ENCODE results near the gene CYSRT1. TPM values are rescaled to one million over a fixed set of nuclear protein-coding genes. Genes with fewer than 3 reads are reported as not detected.
A peak's percentile ranks its signal among the peaks of the same experiment; 100 is the strongest.

The CYSRT1 gene
- total RNA-seq, 1 experiment from 2014 or later = 1.0 TPM

DNA sequence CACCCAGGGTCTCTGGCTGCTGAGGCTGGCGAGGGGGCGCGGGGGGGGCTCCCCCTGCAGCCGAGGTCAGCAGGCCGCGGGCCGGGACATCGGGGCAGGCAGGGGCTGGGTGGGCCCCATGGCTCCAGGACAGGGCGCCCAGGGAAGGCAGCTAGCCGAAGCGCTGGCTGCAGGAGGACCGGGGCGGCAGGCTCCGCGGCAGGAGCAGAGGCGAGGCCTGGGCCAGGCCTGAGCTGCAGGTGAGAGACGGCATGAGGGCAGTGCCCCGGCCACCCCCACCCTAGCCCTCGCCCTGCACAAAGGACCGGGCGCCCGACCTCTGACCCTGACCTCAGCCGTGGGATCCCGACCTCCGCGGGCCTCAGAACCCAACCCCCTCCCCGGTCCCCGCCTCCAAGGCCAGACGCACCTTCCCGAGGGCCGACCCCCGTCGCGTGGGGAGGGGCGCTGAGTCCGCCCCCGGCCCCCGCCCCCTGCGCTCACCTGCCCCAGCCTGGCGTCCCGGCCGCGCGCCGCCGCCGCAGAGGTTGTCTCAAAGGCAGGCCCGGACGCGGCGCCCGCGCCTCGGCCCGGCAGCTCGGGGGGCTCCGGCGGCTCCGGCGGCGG, 3.4 kb upstream of the CYSRT1 start:
- H3K79me1 ChIP-seq (ENCODE audit: insufficient read depth, low read depth, low read length, poor library complexity, severe bottlenecking) = no peaks in the 10 kb centered on the region
- H3K14ac ChIP-seq (ENCODE audit: insufficient read depth, low read length) = peak overlapping the region; percentile 74; the same call in 1 of the 2 replicates
- peaks cover 4 to 8% of the 10 kb centered on the region in 2 experiments for H3K4me1 Mint-ChIP-seq
- H4K91ac ChIP-seq (ENCODE audit: insufficient read length, low read depth, low read length) = no peak overlapping the region
- no peaks in the 10 kb centered on the region for H3K27me3 ChIP-seq (ENCODE audit: insufficient read depth, low read length)
- H3K79me2 ChIP-seq (ENCODE audit: insufficient read depth, low read length) = no peaks in the 10 kb centered on the region
- no CpG with 5 or more reads among the region's 61 CpGs for WGBS (ENCODE audit: extremely low coverage, insufficient read length, low lambda C conversion rate)
- H3K27ac Mint-ChIP-seq = no peak overlapping the region
- peak overlapping the region; percentile 48 to 68; a peak in 3 of 5 replicates for H3K4me3 Mint-ChIP-seq
- no peak overlapping the region for H3K23ac ChIP-seq (ENCODE audit: insufficient read length, low read depth, low read length)
- H3T11ph ChIP-seq (ENCODE audit: low read length) = no peak overlapping the region
- H2BK120ac ChIP-seq (ENCODE audit: low read depth, low read length, poor library complexity, severe bottlenecking) = no peak overlapping the region
- H4K5ac ChIP-seq (ENCODE audit: insufficient read length, low read depth, low read length) = no peak overlapping the region
- H3K27me3 Mint-ChIP-seq (ENCODE audit: low read depth) = no peaks in the 10 kb centered on the region
- TF ChIP-seq CTCF (conservative IDR thresholded peaks at IDR 0.05) = no peak
- H4K8ac ChIP-seq (replicated peaks; ENCODE audit: insufficient read length, low read depth, low read length) = no peak overlapping the region
- H2AFZ ChIP-seq (ENCODE audit: low read length) = no peak overlapping the region
- H2BK5ac ChIP-seq (ENCODE audit: insufficient read length, low read length) = no peak overlapping the region
- H3K18ac ChIP-seq (ENCODE audit: insufficient read length, low read depth, low read length) = no peak overlapping the region
- H2AK5ac ChIP-seq (ENCODE audit: insufficient read length, low read length) = no peak overlapping the region
- peaks cover 0 to 6% (median 0%) of the 10 kb centered on the region in 3 experiments; a peak in 1 of 7 replicates for H3K36me3 Mint-ChIP-seq (ENCODE audit: insufficient read depth in 1 of 3, low read depth in 3 of 3)
- no peak overlapping the region for H3K56ac ChIP-seq (ENCODE audit: insufficient read length, low read depth, low read length)
- no peak overlapping the region for H3K4ac ChIP-seq (ENCODE audit: low read depth, low read length)
- H3K4me1 ChIP-seq (ENCODE audit: insufficient read depth, low read length) = no peaks in the 10 kb centered on the region; the same call in 1 of the 2 replicates
- H3K4me2 ChIP-seq (ENCODE audit: insufficient read depth, insufficient read length, low read length) = peak overlapping the region; percentile 24
- no peaks in the 10 kb centered on the region for H3K9me3 Mint-ChIP-seq
- no peak overlapping the region for H2BK12ac ChIP-seq (ENCODE audit: insufficient read length, low read depth, low read length)
- no peak overlapping the region for H2BK15ac ChIP-seq (ENCODE audit: low read depth, low read length)
- DNase-seq = peak; percentile 60
- no peaks in the 10 kb centered on the region for H4K20me1 ChIP-seq (ENCODE audit: control insufficient read depth, insufficient read depth, insufficient read length)
- peaks cover 18% of the 10 kb centered on the region for H3K23me2 ChIP-seq (ENCODE audit: insufficient read length, low read depth, low read length, poor library complexity, severe bottlenecking)
- H3K9ac ChIP-seq (ENCODE audit: extremely low read depth, insufficient read length, low read length) = no peak overlapping the region
- H3K9me3 ChIP-seq (ENCODE audit: control insufficient read depth, low read depth, low read length) = no peaks in the 10 kb centered on the region
- H2BK20ac ChIP-seq (ENCODE audit: low read depth, low read length, poor library complexity, severe bottlenecking) = no peak overlapping the region
- H3K27ac ChIP-seq (ENCODE audit: insufficient read length, low read depth, low read length) = no peak overlapping the region

All from H9 (cell line).